ENCODE measurements around the gene CCDC74B.
"Not testable (repeated sequence)": the region's sequence is repeated elsewhere in the genome, so short reads cannot be mapped to it uniquely, and the experiment has no call there.

CCDC74B gene

DNA sequence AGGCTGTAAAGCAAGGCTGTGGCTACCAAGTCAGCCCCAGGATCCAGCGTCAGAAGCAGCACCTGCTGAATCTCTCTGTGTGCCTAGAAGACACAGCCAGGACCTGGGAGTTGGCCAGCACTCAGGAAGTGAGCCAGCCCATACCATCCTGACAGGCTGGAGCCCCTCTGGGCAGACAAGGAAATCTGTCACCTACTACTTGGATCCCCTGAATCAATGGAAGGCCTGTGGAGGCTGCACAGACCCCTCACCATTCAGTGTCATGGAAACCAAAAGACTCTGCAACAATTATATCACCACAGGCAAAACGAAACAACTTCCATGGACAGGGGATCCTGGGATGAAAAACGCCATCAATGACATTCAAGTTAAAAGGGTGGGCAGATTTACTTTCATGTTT, 21.7 kb upstream of the CCDC74B start:
- DNase-seq: not testable (repeated sequence)

DNA sequence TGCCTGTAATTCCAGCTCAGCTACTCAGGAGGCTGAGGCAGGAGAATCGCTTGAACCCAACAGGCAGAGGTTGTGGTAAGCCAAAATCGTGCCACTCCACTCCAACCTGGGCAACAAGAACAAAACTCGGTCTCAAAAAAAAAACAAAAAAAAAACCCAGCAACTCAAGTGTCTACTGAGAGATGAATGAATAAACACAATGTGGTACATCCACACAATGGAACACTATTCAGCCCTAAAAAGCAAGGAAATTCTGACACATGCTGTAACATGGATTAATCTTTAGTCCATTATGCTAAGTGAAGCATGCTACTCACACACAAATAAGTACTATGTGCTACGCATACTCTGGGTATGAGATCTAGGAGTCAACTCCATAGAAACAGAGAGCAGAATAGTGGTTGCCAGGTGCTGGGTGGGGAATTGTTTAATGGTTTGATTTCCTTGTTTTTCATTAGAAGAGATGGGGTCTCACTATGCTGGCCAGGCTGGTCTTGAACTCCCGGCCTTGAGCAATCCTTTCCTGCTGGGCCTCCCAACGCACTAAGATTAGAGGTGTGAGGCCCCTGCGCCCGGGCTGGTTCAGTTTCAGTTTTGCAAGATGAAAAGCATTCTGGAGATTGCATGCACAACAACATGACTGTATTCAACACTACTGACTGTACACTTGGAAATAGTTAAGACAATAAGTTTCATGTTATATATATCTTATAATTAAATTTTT, 20.5 kb upstream of the CCDC74B start:
- no peak for DNase-seq

DNA sequence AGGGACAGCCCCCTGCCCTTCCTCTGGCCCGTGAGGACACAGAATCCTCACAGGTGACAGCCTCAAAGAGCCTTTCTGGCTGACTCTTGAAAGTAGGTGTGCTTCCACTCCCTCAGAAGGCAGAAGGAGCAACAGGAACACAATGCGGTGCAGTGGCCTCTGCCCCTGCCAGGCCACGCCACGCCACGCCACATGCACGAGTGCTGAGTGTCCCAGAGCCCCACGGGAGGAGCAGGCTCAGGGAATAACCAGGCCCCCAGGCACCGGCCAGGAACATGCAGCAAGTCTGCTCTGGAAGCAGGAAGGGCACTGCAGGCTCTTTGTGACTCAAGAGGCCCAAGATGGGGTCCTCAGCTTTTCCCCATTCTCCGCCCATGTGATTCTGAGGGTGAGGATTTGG, 18.1 kb upstream of the CCDC74B start:
- DNase-seq: no peak

DNA sequence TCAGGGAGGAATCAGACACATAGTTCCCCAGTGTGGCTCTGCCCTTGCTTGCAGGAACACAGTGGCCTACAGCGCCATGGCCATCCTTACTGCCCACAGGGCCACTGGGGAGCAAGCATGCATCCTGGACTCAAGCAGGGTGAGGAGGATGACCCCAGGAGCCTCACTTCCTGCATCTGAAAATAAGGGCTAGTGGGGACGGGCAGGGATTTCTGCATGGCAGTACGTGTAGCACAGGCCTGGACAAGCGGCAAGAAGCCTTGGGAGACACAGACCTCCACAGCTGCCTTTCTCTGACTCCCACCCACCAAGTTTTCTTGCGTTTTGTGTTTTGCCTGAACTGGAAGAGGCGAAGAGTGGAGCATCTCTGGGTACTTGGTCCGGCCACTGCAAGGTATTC, 17.6 kb upstream of the CCDC74B start:
- not testable (repeated sequence) for DNase-seq

DNA sequence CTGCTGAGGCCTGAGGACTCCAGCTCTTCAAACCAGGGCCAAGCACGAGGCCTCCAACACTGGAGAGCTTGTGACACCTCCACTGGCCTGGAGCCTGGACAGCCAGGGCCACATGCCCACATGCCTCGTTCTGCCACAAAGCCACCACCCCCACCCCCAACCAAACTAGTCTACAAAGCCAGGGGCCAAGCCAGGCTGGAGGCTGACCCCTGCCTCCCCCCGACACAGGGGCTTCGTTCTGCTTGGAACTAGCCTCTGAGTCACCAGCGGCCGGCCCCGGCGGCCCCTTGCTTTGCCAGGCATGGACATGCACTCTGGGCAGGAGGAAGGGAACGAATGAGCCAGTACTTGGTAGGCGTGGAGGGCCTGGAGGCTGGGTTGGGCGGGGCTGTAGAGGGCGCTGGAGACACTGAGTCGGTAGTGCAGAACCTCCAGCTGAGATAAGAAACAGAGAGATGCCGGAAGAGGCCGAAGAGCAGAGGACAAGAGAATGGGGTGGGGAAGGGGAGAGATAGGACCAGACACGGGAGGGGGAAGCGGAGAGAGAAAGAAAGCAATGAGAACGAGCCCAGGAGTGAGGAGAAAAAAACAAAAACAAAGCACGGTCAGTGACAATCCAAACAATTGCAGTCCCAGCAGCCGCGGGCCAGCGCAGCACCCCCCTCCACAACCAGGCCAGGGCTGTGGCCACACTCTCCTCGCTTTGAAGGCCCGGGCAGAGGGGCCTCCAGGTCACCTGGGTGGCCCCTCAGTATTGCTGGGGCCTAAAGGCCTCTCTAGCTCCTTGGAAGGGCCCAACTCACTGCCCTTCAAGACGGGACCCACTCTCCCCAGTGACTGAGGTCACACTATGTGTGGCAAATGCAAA, 16.2 kb upstream of the CCDC74B start:
- peak in 17 of 56 donors; percentile 6 to 63 (median 35) for DNase-seq

DNA sequence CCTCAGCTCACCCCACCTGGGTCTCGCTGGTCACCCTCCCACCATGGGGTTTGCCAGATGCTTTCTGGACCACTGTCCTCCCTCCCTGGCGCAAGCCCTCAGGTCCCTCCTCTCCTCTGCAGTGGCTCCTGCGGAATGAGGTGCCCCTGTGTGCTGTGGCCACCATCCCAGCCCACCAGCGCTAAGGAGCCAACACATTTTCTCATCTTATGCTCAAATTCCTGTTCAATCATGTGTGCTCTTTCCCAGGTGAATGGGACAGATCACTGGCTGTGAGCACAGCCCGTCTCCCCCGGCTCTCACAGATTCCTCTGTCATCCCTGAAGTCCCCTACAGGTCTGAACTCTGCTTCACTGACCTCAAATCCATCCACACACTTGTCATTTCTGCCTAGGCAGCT, 15.2 kb upstream of the CCDC74B start:
- DNase-seq: no peak

DNA sequence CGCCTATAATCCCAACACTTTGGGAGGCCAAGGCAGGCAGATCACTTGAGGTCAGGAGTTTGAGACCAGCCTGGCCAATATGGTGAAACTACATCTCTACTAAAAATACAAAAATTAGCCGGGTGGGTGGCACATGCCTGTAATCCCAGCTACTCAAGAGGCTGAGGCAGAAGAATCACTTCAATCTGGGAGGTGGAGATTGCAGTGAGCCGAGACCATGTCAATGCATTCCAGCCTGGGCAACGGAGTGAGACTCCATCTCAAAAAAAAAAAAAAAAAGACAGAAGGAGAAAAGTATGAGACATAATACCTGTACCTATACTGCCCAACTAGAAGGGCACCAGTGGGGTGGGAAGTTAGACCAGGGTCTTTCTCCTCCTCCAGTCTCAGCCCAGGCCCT, 14.5 kb upstream of the CCDC74B start:
- not testable (repeated sequence) for DNase-seq

DNA sequence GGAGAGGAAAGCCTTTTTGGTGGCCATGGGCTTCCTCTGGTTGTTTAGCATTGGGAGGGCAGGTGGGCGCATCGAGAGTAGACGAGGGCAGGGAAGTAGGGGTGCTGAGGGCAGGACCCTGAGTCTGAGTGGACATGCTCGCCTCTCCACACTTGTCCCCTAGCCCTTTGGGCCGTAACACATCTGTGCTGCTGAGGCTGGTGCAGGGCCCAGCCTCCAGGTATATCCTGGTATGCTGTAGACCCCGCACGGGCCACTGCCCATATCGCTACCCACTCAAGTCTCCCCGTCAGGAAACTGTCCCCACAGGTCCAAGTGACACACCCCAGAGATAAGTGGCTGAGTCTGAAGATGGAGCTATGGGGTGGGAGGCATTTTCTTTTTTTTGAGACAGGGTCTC, 13.7 kb upstream of the CCDC74B start:
- DNase-seq: no peak

DNA sequence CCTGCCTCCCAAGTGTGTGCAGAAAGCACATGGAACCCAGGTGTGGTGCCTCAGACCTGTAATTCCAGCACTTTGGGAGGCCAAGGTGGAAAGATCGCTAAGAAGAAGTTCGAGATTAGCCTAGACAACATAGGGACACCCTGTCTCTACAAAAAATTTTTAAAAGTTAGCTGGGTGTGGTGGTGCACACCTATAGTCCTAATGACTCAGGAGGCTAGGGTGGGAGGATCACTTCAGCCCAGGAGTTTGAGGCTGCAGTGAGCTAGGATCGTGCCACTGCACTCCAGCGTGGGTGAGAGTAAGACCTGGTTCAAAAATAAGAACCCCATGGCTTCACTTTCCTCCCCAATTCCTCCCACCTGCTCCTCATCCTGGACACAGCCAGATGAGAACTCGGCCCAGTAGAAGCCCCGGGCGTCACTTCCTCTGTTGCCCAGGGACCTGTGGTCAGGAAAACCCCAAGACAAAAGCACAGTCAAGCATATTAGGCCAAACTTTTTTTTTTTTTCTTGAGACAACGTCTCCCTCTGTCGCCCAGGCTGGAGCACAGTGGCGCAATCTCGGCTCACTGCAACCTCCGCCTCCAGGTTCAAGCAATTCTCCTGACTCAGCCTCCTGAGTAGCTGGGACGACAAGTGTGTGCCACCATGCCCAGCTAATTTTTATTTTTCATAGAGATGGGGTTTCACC, 13.1 kb upstream of the CCDC74B start:
- not testable (repeated sequence) for DNase-seq

DNA sequence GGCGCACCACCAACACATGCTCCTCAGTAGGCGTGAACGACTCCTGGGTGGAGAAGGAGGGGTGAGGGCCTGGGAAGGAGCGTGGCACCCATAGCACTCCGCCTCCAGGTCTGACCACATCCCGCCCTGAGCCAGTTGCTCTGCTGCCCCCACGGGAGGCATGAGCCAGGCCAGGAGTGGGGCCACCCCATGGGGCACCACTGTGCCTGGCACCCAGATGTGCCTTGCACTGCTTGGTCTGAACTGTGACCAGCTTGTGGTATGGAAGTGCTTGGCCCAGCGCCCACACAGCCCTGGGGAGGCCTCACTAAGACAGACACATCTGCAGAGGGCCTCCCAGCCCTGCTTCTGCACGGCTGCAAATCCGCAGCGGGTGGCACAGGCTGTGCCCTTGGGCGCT, 12.4 kb upstream of the CCDC74B start:
- not testable (repeated sequence) for DNase-seq

DNA sequence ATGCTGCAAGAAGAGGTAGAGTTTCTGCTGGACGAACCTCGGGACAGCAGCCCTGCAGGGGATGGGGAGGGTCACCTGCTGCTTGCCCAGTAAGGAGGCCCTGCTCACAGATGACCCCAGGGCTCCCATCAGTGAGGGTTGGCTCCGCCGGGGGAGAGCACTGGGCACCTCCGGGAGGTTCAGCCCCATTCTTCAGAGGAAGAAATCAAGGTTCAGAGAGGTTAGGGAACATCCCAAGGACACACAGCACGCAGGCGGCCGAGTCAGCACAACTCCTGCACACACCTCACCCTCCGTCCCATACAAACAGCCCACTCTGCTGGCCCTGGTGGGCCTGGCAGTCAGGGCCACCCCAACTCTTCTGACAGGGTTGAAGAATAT, 11.7 kb upstream of the CCDC74B start:
- DNase-seq: no peak

DNA sequence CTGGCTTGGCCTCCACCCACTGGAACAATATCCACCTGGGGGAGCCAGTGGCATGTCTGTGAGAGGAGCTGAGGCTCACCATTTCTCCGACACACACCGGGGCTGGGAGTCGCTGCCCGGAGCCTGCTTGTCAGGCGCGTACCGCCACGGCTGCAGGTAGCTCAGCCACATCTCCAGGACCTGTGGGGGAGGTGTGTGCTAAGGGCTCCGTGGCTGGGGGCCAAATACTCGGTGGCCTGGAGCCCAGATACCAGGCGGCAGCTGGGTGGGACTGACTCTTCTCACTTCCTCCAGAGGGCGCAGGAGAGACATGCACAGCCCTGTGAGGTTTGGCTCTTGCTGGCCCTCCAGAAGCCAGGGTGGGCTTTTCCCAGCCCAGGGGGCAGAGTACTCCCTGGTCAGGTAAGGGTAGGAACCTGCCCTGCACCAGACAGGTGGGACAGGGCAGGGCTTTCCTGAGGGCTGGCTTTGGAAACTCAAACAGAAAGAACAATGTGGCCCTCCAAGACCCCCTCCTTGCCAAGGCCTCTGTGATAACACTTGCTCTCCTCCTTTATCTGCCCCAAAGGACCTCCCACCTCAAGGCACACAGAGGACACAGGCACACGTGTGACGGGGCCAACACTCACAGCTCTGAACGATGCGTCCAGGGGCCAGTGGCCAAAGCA, 11.2 kb upstream of the CCDC74B start:
- peak in 16 of 56 donors; percentile 11 to 48 (median 30) for DNase-seq

DNA sequence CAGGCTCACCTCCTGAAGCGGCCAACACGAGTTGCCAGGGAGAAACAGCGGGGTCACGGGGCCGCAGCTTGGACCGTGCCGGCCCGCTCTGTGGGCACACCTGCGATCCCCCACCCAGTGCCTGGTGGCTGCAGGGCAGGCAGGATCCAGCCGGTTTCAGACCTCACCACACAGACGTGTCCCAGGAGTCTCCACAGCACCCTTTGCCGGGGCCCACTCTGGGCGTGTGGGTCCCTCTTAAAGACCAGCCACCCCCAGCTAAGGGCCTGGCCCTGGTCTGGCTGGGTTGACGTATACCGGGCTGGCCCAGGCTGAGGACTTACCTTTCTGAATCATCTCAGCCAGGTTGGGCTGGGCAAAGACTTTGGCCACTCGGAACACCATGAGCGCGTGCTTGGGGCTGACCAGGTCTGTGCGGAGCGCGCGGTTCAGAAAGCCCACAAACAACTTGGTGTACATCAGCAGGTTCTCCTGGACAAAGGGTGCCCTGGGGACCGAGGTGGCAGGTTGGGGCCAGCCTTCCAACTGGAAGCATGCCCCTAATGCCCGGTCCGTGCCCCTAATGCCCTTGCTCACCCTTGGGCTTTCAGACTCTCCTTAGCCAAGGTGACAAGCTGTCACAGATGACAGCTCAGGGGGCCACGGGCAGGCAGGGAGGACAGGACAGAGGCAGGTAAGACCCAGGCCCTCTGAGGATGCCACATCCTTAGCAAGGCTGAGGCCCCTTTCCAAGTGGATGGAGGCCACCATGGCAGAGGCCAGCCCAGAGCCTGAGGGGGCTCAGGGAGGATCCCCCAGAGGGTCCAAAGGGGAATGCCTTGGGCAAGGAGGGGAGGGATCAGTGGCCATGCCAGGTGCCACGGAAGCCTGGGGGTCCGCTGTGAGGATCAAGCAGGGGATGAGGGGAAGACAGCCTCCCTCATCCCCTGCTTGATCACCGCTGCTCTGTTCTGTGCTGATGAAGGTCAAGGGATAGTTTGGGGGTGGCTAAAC, 10.2 kb upstream of the CCDC74B start:
- DNase-seq: no peak

DNA sequence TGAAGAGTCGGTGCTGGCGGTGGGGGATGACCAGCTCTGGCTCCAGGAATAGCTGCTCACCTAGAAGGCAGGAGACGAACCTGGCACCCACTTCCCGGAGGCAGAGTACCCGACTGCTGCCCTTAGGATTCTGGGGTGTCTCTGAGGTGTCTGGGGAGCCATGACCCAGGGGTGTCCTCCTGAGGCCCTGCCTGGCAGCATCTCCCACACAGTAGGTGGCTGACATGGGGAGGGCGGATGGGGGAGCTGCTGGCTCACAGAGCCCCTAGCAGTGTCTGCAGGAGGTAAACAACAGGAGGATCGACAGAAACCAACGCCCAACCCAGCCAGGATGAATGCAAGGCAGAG, 9.5 kb upstream of the CCDC74B start:
- not testable (repeated sequence) for DNase-seq

DNA sequence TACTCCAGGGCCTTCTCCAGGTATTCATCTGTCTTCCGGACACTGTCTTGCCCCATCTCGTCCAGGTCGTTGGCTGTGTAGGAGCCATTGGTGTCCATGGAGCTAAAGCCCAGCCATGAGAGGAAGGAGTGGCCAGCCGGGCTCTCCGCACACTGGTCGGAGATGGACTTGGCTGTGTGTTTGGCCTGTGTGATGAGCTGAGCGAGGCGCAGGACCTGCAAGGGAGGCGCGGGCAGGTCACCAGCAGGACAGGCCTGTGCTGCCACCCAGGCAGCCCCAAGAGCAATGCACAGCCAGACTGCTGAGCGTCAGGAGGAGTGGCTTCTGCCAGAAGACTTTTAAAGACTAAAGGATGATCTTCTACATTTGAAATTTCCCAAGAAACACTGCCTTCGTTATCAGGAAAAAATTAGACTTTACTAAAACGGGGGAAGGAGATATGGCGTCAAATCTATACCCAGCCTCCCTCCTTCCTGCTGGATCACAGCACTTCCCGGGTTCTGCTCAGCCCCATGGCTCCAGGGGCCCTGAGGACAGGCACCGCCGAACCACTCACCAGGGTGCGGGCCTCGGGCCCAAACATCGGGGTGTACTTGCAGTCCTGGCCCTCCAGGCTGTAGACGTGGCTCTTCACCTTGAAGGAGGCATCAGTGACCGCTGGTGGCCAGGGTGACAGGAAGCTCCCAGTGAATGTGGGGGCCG, 9.0 kb upstream of the CCDC74B start:
- not testable (repeated sequence) for DNase-seq

DNA sequence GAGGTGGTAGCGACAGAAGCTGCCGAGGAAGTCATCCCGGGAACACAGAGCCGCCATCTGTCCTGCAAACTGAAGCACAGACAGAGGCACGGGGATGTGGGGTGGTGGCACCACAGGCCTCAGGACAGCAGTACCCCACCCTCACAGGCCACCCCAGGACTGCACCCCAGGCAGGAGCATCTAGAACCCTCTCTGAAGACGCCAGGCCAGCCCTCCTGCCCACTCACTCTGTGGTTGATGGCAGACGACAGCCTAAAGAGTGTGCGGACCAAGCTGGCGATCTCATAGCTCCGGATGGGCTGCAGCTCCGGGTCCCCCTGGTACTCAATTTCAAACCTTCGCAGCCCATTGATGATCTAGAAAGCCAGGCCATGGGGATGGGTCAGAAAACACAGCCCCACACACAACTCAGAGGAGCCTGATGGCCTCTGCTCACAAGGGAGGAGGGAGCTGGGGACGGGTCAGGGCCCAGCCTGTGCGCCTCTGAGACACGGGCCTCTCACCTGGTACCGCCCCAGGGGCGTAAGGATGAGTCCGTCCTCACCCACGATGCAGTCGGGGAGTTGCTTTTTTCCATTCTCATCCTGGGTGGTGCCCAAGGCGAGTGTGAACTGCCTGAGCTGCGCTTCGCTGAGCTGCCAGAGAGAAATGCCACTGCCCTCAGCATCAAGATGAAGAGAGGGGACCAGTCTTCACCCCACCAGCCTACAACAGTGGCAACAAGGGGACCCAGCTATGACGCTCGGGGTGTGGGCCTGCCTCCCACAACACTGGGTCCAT, 8.1 kb upstream of the CCDC74B start:
- no peak for DNase-seq

DNA sequence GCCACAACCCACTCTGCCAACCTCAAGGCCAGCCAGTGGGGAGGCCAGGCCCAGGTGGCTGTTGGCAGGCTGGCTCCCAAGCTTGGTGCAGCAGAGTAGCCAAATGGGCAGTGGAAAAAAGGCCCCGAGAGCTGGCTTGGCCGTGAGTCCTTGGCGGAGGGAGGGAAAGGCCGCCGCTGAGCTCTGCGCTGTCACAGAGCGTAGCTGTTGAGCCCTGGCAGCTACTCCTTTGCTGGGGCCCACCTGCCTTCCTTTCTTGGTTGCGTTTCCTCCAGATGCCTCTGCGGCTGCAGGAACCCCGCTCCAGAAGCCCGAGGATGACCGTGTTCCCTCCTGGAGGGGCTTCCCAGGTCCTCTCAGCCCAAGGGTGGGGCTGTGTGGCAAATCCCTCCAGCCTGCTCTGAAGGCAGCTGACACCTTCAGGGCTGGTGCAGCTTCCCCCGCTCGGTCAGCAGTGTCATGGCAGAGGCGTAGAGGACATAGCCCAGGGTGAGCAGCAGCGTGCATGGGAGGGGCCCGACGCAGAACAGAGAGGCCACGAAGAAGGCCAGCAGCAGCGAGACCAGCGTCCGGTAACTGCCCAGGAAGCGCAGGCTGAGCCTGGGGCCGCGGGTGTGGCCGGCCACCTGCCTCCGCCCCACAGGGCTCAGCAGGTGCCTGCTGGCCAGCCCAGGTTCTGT, 7.4 kb upstream of the CCDC74B start:
- peak in 4 of 56 donors; percentile 15 to 48 (median 24) for DNase-seq

DNA sequence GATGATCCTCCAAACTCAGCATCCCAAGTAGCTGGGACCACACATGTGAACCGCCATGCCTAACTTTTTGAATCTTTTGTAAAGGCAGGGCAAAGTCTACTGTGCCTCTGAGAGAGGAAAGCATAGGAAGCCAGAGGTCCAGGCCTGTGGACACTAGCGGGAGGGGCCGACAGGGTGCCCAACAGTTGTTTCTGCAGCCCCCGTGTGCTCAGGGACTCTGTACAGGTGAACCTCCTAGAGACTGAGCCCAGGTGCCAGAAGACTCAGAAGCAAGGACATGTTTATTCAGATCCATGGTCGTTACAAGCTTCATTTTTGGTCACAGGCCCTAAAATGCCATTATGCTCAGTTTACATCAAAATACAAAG, 6.2 kb upstream of the CCDC74B start:
- not testable (repeated sequence) for DNase-seq
